ENCODE measurements around the gene ORAI3. TPM values are rescaled to one million over a fixed set of nuclear protein-coding genes. Genes with fewer than 3 reads are reported as not detected.

The ORAI3 gene
- total and polyA plus RNA-seq, 2 of the 13 experiments (the other 11 are each of a cell fraction or from before 2014, with no cell fraction given) = 11.4 to 32.0 TPM

- no peak; the same call in 1 of the 2 replicates for TF ChIP-seq ZBTB7A (CRISPR knock-in tag; IDR thresholded peaks at IDR 0.05)
- 0 out of 2 replicates have a peak, but pooled peaks have one; percentile 12 for TF ChIP-seq ZNF761 (CRISPR knock-in tag; conservative IDR thresholded peaks at IDR 0.05)
- peak; percentile 79; the same call in 1 of the 2 replicates for TF ChIP-seq RNF2 (conservative IDR thresholded peaks at IDR 0.05; ENCODE audit: low read depth)
- TF ChIP-seq RCOR2 (CRISPR knock-in tag; IDR thresholded peaks at IDR 0.05) = peak; percentile 28; the same call in 1 of the 2 replicates
- TF ChIP-seq ZNF101 (CRISPR knock-in tag; IDR thresholded peaks at IDR 0.05; ENCODE audit: borderline replicate concordance, low read depth) = 0 out of 2 replicates have a peak, but pooled peaks have one; percentile 15
- TF ChIP-seq BATF2 (CRISPR knock-in tag; IDR thresholded peaks at IDR 0.05) = no peak
- TF ChIP-seq ZNF225 (CRISPR knock-in tag; IDR thresholded peaks at IDR 0.05) = peak; percentile 53; the same call in 1 of the 2 replicates
- TF ChIP-seq KDM1A (CRISPR knock-in tag; IDR thresholded peaks at IDR 0.05) = 0 out of 2 replicates have a peak, but pooled peaks have one; percentile 11
- peak; percentile 29; the same call in 1 of the 2 replicates for TF ChIP-seq ZNF691 (CRISPR knock-in tag; IDR thresholded peaks at IDR 0.05; ENCODE audit: borderline replicate concordance, low read depth)
- peak; percentile 75; the same call in 1 of the 2 replicates for TF ChIP-seq THAP9 (CRISPR knock-in tag; IDR thresholded peaks at IDR 0.05; ENCODE audit: borderline replicate concordance)
- no peak for TF ChIP-seq MATR3 (CRISPR knock-in tag; IDR thresholded peaks at IDR 0.05)
- TF ChIP-seq RARG (CRISPR knock-in tag; IDR thresholded peaks at IDR 0.05; ENCODE audit: low read depth) = no peak
- TF ChIP-seq LCORL (IDR thresholded peaks at IDR 0.05) = no peak
- peak; percentile 84 for TF ChIP-seq LCORL (CRISPR knock-in tag; IDR thresholded peaks at IDR 0.05)
- peak; percentile 80; the same call in 1 of the 2 replicates for TF ChIP-seq ZFP91 (CRISPR knock-in tag; IDR thresholded peaks at IDR 0.05; ENCODE audit: borderline replicate concordance)
- no peak for TF ChIP-seq HOMEZ (CRISPR knock-in tag; IDR thresholded peaks at IDR 0.05; ENCODE audit: low read depth)
- no peak for TF ChIP-seq REXO4 (CRISPR knock-in tag; IDR thresholded peaks at IDR 0.05; ENCODE audit: borderline replicate concordance)
- no peak for TF ChIP-seq ARNT (IDR thresholded peaks at IDR 0.05)
- TF ChIP-seq SETDB1 (CRISPR knock-in tag; IDR thresholded peaks at IDR 0.05; ENCODE audit: borderline replicate concordance) = no peak
- TF ChIP-seq ZMAT5 (CRISPR knock-in tag; IDR thresholded peaks at IDR 0.05; ENCODE audit: borderline replicate concordance, low read depth) = no peak
- TF ChIP-seq SP4 (CRISPR knock-in tag; IDR thresholded peaks at IDR 0.05) = peak; percentile 95
Observed at GRCh38 chr16:30957456-30958174, 8.7 kb downstream of the ORAI3 start, which contains the start of gene SETD1A (continued).
